ENCODE data around the gene HOXB1.

The HOXB1 gene

GRCh38 chr17:48494335-48494734 lies 36.5 kb downstream of the HOXB1 start:
- no peak for DNase-seq (ENCODE audit: extremely low read depth, low read depth)
- TF ChIP-seq CTCF (IDR thresholded peaks at IDR 0.05; ENCODE audit: low read depth, low read length): no peak

- peak; percentile 60 for TF ChIP-seq CTCF (IDR thresholded peaks at IDR 0.05; ENCODE audit: low read depth, low read length)
- DNase-seq (ENCODE audit: extremely low read depth, low read depth): no peak
Measured at GRCh38 chr17:48492401-48493298, 38.2 kb downstream of the HOXB1 start.

DNA sequence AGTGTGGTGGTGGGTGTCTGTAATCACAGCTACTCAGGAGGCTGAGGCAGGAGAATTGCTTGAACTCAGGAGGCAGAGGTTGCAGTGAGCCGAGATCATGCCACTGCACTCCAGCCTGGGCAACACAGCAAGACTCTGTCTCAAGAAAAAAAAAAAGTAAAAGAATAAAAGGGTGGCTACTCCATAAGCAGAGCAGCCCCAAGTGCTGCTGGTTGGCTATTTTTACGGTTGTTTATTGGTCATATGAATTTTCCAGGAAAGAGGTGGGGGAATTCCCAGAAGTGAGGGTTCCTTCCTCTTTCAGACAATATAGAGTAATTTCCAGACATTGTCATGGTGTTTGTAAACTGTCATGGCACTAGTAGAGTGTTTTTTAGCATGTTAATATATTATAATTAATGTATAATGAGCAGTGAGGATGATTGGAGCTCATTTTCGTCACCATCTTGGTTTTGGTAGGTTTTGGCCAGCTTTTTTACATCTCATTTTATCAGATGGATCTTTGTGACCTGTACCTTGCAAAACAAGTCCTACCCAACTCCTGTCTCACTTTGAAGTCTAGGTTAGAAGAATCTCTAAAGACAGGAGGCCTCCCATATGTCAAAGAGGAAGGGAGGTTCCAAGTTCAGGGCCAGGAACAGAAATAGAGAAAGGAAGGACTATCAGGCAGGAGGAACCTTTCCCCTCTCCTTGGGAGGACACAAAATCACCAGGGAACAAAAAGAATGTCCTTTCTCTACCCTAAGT lies 39.1 kb downstream of the HOXB1 start:
- no peak for DNase-seq (ENCODE audit: extremely low read depth, low read depth)
- no peak for TF ChIP-seq CTCF (IDR thresholded peaks at IDR 0.05; ENCODE audit: low read depth, low read length)

DNA sequence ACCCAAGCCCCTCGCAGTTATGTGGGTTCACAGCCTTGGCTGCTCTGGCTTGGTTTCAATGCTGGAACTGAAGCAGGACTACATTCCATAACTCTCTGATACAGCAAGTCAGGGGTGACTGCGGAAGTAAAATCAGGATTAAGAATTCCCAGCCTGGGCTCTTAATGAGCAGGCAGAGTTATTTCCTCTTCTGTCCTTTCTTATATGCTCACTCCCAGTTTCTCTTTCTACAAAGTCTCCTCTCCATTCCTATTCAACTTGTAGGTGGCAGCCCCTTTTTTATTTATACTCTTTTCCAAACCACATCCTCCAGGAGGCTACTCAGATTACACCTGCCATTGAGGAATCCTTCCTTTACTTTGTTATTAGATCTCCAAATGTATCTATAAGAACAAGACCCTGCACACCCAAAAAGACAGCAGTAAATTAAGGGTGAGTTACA lies 40.3 kb downstream of the HOXB1 start:
- TF ChIP-seq CTCF (IDR thresholded peaks at IDR 0.05; ENCODE audit: low read depth, low read length): no peak
- no peak for DNase-seq (ENCODE audit: extremely low read depth, low read depth)

- no peak for TF ChIP-seq CTCF (IDR thresholded peaks at IDR 0.05; ENCODE audit: low read depth, low read length)
- DNase-seq (ENCODE audit: extremely low read depth, low read depth): no peak
Measured at GRCh38 chr17:48489781-48490180, 41.0 kb downstream of the HOXB1 start.

- no peak for DNase-seq (ENCODE audit: extremely low read depth, low read depth)
- no peak for TF ChIP-seq CTCF (IDR thresholded peaks at IDR 0.05; ENCODE audit: low read depth, low read length)
Measured at GRCh38 chr17:48488548-48489106, 42.2 kb downstream of the HOXB1 start.

DNA sequence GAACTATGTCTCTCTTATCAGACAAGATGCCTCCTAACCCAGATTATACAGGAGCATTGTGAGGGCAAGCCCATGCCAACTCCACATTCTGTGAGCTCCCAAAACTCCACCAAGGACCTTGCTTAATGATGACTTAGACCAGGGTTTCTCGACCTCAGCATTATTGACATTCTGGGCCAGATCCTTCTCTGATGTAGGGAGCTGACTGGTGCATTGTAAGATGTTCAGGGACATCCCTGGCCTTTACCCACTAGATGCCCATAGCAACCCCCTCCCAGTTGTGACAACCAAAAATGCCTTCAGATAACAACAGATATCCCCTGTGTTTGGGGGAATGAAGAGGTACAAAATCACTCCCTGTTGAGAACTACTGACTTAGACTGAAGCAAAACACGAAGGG lies 43.6 kb downstream of the HOXB1 start:
- TF ChIP-seq CTCF (IDR thresholded peaks at IDR 0.05; ENCODE audit: low read depth, low read length): no peak
- DNase-seq (ENCODE audit: extremely low read depth, low read depth): no peak

All from AG09319 (cell line).